Stimulated activated CD4-positive, alpha-beta T cell treated with anti-CD3 and anti-CD28 coated beads, TNF-alpha, amount 100 ng/mL, for 48 hours (primary cell): ENCODE measurements around the gene GSDME.
"Not testable (repeated sequence)": the region's sequence is repeated elsewhere in the genome, so short reads cannot be mapped to it uniquely, and the experiment has no call there.

Experiments
- DNase-seq, 3 donors: peaks; one replicate each; pipeline ENCODE4 v3.0.0-alpha.2; 2020; ENCODE audit warnings: low read depth in 3 of 3

Gene GSDME

GRCh38 chr7:24757353-24758275, at the start of gene GSDME:
GSDME (minus strand) TSS chr7:24757464; CDS start chr7:24749774, 7,690 bp downstream.
- DNase-seq, result peak in 1 of 3 donors; percentile 35

DNA sequence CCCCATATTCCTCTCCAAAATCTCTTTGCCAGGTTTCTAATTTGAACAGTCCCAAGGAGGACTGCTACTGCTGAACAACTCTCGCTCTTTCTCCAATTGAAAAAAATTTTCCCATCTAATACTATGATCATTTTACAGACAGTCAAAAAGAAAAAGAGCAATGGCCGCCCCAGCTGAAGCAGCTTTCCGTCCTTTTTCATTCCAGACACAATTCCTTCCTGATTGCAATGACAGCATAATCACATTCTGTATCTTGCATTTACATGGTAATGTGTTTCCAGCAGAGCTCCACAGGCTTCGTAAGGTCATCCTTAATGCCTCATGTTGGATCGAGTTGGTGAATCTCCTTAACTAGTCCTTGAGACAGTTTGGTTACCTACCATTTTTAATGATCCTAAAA, 45.0 kb upstream of the GSDME start:
- DNase-seq, result no peak

DNA sequence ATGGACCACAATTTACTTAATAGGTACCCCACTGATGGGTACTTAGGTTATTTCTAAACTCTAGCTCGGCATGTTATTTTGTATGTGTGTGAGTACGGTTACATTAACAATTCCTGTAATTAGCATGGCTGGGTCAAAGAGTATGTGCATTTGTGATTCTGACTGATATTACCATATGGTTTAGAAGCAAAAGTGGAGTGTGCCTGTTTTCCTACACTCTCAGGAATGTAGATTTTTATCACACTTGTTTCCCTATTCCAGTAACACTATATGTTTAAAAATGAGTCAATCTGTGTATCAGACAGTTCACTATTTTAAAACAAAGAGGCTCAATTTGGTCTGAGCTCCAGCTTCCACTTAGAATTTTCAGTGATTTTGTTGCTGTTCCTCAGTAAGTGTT, 44.6 kb upstream of the GSDME start:
- DNase-seq, result no peak

GRCh38 chr7:24800667-24801066, 43.4 kb upstream of the GSDME start:
- no peak for DNase-seq

- no peak for DNase-seq
Measured at GRCh38 chr7:24800073-24800472, 42.8 kb upstream of the GSDME start.

DNA sequence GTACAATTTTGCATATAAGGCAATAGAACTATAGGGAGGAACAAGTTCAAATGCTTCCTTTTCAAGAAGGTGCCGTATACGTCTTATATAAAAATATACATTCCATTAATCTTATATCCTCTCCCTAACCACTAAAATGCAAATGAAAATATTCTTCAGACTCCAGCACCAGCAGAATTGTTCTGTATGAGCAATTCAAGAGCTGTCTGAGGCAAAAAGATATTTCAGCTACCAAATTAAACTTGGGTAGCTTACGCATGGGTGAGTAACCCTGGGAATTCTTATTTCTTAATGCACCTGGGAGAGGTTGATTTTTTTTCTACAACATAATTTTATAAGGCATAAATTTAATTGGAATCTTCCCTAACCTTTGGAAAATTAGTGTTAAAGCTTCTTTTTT, 42.2 kb upstream of the GSDME start:
- DNase-seq, result no peak

GRCh38 chr7:24798261-24798660, 41.0 kb upstream of the GSDME start:
- DNase-seq, result no peak

- DNase-seq, result no peak
Measured at GRCh38 chr7:24797270-24797669, 40.0 kb upstream of the GSDME start.

- DNase-seq, result no peak
Measured at GRCh38 chr7:24795407-24795767, 38.1 kb upstream of the GSDME start.

- DNase-seq, result not testable (repeated sequence)
Measured at GRCh38 chr7:24794751-24795406, 37.6 kb upstream of the GSDME start.

- DNase-seq, result no peak
Measured at GRCh38 chr7:24793982-24794648, 36.9 kb upstream of the GSDME start.

- no peak for DNase-seq
Measured at GRCh38 chr7:24788961-24789576, 31.8 kb upstream of the GSDME start.

DNA sequence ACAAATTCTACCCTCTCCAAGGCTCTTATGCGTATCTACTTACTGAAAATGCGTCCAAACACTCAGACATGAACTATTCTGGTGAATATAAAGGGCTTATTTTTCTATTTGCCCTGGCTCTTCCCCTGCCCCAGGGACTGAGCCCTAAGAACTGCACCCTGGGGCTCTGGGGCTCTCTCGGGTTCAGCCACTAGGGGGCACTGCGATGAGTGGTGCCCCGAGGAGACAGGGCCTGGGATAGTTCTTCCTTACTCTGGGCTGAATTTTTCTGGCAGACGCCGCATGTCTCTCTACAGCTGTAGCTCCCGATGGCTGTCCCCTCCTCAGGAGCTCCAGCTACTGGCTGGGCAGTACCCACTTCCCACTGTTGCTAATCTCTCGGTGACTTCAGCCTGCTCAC, 30.8 kb upstream of the GSDME start:
- DNase-seq, result no peak

DNA sequence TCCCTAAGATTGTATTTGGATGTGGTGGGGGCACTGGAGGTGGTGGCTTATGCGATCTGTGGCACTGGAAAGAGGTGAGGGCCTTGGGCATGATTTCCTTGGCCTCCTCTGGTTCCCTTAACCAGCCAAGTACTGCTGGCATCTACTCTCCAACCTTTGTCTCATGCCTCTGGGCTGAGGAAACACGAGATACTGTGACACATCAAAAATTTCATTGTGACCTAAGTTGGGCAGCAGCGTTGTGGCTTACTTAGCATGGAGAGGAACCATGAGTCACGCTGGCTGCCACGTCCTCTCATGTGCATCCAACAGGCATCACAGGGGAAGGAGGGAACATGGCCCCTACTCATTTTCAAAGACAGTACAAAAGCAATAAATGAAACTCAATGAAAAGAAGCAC, 29.7 kb upstream of the GSDME start:
- peak in 1 of 3 donors; percentile 11 for DNase-seq

- no peak for DNase-seq
Measured at GRCh38 chr7:24786306-24786705, 29.0 kb upstream of the GSDME start.

DNA sequence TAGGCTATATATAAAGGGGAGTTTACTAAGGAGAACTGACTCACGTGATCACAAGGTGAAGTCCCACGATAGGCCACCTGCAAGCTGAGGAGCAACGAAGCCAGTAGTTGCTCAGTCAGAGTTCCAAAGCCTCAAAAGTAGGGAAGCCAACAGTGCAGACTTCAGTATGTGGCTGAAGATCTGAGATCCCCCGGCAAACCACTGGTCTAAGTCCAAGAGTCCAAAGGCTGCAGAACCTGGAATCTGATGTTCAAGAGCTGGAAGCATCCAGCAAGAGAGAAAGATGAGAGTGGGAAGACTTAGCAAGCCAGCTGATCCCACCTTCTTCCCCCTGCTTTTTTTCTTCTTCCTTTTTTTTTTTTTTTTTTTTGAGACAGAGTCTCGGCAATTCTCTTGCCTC, 27.0 kb upstream of the GSDME start:
- no peak for DNase-seq

DNA sequence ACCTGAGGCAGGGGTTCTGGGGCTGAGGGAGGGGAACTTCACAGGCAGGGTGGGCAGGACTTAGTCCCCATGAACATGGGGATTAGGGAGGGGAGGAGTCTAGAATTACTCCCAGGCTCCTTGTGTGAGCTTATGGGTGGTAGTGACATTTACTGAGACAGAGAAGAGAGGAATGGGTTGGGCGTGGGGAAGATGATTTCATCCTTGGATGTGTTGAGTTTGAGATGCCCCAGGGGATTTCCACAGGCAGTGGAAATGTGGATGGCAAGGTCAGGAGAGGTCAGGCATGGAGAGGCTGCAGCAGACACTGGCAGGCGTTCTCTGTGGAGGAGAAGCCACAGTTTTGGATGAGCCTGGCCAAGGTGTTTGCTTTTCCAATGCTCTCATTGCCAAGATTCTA, 26.4 kb upstream of the GSDME start:
- DNase-seq, result no peak

- no peak for DNase-seq
Measured at GRCh38 chr7:24781106-24781505, 23.8 kb upstream of the GSDME start.

- no peak for DNase-seq
Measured at GRCh38 chr7:24779283-24779655, 22.0 kb upstream of the GSDME start.

DNA sequence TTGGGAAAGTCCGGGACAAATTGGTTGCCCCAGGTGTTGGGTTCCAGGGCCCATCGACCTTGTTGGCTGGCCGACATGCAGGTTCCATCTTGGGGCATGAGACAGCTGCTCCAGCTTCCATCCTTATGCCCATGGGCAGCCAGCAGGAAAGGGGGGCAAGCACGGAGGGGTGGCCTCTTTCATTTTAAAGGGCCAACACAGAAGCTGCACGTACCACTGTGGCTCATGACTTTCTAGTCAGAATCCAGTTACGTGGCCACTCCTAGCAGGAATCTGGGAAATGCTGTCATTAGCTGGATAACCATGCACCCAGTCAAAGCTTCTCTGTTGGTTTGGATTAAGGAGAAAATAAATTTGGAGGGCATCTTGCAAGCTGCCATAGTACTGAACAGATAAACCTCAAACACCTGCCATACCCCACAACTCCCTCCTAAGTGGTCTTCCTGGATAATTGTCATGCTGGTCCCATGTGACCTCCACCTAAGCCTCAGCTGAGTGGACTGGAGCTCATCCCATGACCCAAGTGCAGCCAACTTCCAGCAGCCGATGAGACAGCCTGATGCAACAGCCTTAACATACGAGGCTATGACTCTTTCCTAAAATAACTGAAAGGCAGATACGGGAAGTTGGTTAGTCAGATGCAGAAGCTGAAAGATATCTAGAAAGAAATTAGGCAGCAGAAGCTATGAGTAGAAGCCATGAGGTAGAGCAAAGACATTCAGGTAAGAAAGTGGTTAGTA, 21.4 kb upstream of the GSDME start:
- no peak for DNase-seq

DNA sequence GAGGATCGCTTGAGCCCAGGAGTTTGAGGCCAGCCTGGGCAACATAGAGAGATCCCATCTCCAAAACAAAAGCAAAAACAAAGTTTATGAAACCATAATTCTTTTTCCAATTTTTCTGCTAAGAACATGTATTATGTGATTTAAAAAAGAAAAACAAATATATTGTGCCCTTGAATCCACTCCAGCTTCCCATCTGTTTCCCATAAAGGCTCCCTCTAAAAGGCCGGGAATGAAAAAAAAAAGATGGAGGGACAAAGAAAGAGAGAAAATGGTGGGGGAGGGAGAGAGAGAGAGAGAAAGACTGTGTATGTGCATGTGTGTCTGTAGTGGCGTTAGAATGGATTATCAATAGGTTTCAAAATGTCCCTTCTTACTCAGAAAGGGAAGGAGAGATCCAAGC, 20.5 kb upstream of the GSDME start:
- no peak for DNase-seq

GRCh38 chr7:24773646-24774045, 16.4 kb upstream of the GSDME start:
- no peak for DNase-seq
